ENCODE data around the gene NELFE.

The NELFE gene

GRCh38 chr6:31970604-31971271 lies 12.0 kb upstream of the NELFE start:
- H3K27ac ChIP-seq (ENCODE audit: low read length, poor library complexity, severe bottlenecking) = no peak overlapping the region
- no peak overlapping the region for H4K8ac ChIP-seq (ENCODE audit: low read length)
- no peak overlapping the region for H3K18ac ChIP-seq (ENCODE audit: low read depth in 1 of 2, low read length in 2 of 2)
- peak overlapping the region in 1 of 2 experiments; percentile 25 for H2BK12ac ChIP-seq (ENCODE audit: low read length in 2 of 2)
- H2BK120ac ChIP-seq (ENCODE audit: low read depth, low read length) = no peak overlapping the region
- peak overlapping the region in 1 of 2 experiments; percentile 92 for H3K4me3 ChIP-seq (ENCODE audit: insufficient read depth in 1 of 2, low read depth in 1 of 2, low read length in 2 of 2)
- peaks cover 32% of the 10 kb centered on the region for H3K79me1 ChIP-seq (replicated peaks; ENCODE audit: low read length, poor library complexity, severe bottlenecking)
- H3K9ac ChIP-seq (ENCODE audit: low read length) = peak overlapping the region; percentile 99
- no peak overlapping the region for H2AFZ ChIP-seq (ENCODE audit: low read depth, low read length)
- no peak overlapping the region for H3K14ac ChIP-seq (ENCODE audit: low read length in 2 of 2)
- H4K91ac ChIP-seq (ENCODE audit: low read length) = no peak overlapping the region
- H3K4ac ChIP-seq (ENCODE audit: low read depth in 1 of 2, low read length in 2 of 2) = no peak overlapping the region
- DNase-seq = no peak
- H3K23ac ChIP-seq (ENCODE audit: low read length in 2 of 2) = no peak overlapping the region
- no peaks in the 10 kb centered on the region for H3K27me3 ChIP-seq (ENCODE audit: control insufficient read depth in 1 of 2, insufficient read depth in 1 of 2, low read length in 2 of 2)
- no peaks in the 10 kb centered on the region for H3K9me3 ChIP-seq (ENCODE audit: control insufficient read depth, low read length)
- no peak overlapping the region for H2BK5ac ChIP-seq (ENCODE audit: low read depth, low read length, poor library complexity, severe bottlenecking)
- peaks cover 32% of the 10 kb centered on the region for H3K4me1 ChIP-seq (ENCODE audit: control insufficient read depth, insufficient read depth, low read depth, low read length)
- WGBS = 93% methylated on average over 18 of the region's 18 CpGs
- H3K4me2 ChIP-seq (ENCODE audit: low read length, poor library complexity, severe bottlenecking) = peak overlapping the region; percentile 61
- H3K36me3 ChIP-seq (ENCODE audit: control insufficient read depth in 1 of 2, insufficient read depth in 2 of 2, low read depth in 1 of 2, low read length in 2 of 2) = peaks cover 53 to 61% of the 10 kb centered on the region in 2 experiments
- peak overlapping the region; percentile 40 for H2AK5ac ChIP-seq (ENCODE audit: low read length, severe bottlenecking)
- H2BK15ac ChIP-seq (ENCODE audit: low read depth, poor library complexity, severe bottlenecking) = peak overlapping the region; percentile 64

- Histone ChIP-seq H4K91ac (ENCODE audit: low read length) (no peak overlapping the region), H3K36me3 (ENCODE audit: control insufficient read depth in 1 of 2, insufficient read depth in 2 of 2, low read depth in 1 of 2, low read length in 2 of 2) (peaks cover 59 to 69% of the 10 kb centered on the region in 2 experiments), H3K27me3 (ENCODE audit: control insufficient read depth in 1 of 2, insufficient read depth in 1 of 2, low read length in 2 of 2) (no peaks in the 10 kb centered on the region), H3K4me1 (ENCODE audit: control insufficient read depth, insufficient read depth, low read depth, low read length) (peaks cover 32% of the 10 kb centered on the region), H2BK120ac (ENCODE audit: low read depth, low read length) (no peak overlapping the region), H3K18ac (ENCODE audit: low read depth in 1 of 2, low read length in 2 of 2) (no peak overlapping the region), H3K9me3 (ENCODE audit: control insufficient read depth, low read length) (no peaks in the 10 kb centered on the region), H3K14ac (ENCODE audit: low read length in 2 of 2) (no peak overlapping the region), H4K8ac (ENCODE audit: low read length) (no peak overlapping the region), H3K79me1 (replicated peaks; ENCODE audit: low read length, poor library complexity, severe bottlenecking) (peaks cover 35% of the 10 kb centered on the region), H3K27ac (ENCODE audit: low read length, poor library complexity, severe bottlenecking) (peak overlapping the region; percentile 38), H2AFZ (ENCODE audit: low read depth, low read length) (no peak overlapping the region), H2BK5ac (ENCODE audit: low read depth, low read length, poor library complexity, severe bottlenecking) (no peak overlapping the region), H3K23ac (ENCODE audit: low read length in 2 of 2) (no peak overlapping the region), H2AK5ac (ENCODE audit: low read length, severe bottlenecking) (no peak overlapping the region), H3K4me2 (ENCODE audit: low read length, poor library complexity, severe bottlenecking) (no peak overlapping the region), H3K4me3 (ENCODE audit: insufficient read depth in 1 of 2, low read depth in 1 of 2, low read length in 2 of 2) (peak overlapping the region in 1 of 2 experiments; percentile 92), H3K4ac (ENCODE audit: low read depth in 1 of 2, low read length in 2 of 2) (no peak overlapping the region), H2BK15ac (ENCODE audit: low read depth, poor library complexity, severe bottlenecking) (no peak overlapping the region), H2BK12ac (ENCODE audit: low read length in 2 of 2) (no peak overlapping the region), H3K9ac (ENCODE audit: low read length) (peak overlapping the region; percentile 99)
- DNase-seq = peak; percentile 25
- WGBS = 90% methylated on average over 15 of the region's 17 CpGs
These were observed 11.2 kb upstream of the NELFE start for GRCh38 chr6:31969712-31970603.

DNA sequence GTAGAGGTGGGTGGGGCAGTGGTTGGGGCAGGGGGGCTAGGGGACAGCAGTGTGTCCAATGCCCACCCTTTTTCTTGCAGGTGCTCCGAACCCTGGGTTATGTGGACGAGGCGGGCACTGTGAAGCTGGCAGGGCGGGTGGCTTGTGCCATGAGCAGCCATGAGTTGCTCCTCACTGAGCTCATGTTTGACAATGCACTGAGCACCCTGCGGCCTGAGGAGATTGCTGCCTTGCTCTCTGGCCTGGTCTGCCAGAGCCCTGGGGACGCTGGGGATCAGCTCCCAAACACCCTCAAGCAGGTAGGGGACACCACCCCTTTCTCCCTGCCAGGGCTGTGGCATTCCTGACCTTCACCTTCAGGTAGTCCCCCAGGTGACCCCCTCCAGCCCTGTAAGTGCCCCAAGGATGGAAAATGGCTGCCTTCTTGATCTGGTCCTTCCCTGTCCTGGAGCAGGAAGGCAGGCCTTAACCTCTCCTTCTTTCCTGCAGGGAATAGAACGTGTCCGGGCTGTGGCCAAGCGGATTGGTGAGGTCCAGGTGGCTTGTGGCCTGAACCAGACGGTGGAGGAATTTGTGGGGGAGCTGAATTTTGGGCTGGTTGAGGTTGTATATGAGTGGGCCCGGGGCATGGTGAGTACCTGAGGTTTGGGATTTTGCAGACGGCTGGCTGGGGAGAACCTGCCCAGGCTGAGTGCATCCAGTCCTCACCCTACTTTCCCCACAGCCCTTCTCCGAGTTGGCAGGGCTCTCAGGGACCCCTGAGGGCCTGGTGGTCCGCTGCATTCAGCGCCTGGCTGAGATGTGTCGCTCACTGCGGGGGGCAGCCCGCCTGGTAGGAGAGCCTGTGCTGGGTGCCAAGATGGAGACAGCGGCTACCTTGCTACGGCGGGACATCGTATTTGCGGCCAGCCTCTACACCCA lies 10.3 kb upstream of the NELFE start:
- Histone ChIP-seq H2BK12ac (ENCODE audit: low read length in 2 of 2) (no peak overlapping the region), H3K9me3 (ENCODE audit: control insufficient read depth, low read length) (no peaks in the 10 kb centered on the region), H3K4me2 (ENCODE audit: low read length, poor library complexity, severe bottlenecking) (no peak overlapping the region), H2BK5ac (ENCODE audit: low read depth, low read length, poor library complexity, severe bottlenecking) (no peak overlapping the region), H3K4me3 (ENCODE audit: insufficient read depth in 1 of 2, low read depth in 1 of 2, low read length in 2 of 2) (no peak overlapping the region), H3K79me1 (replicated peaks; ENCODE audit: low read length, poor library complexity, severe bottlenecking) (peaks cover 38% of the 10 kb centered on the region), H3K23ac (ENCODE audit: low read length in 2 of 2) (no peak overlapping the region), H2AFZ (ENCODE audit: low read depth, low read length) (no peak overlapping the region), H3K27me3 (ENCODE audit: control insufficient read depth in 1 of 2, insufficient read depth in 1 of 2, low read length in 2 of 2) (no peaks in the 10 kb centered on the region), H2BK15ac (ENCODE audit: low read depth, poor library complexity, severe bottlenecking) (no peak overlapping the region), H3K4me1 (ENCODE audit: control insufficient read depth, insufficient read depth, low read depth, low read length) (peaks cover 32% of the 10 kb centered on the region), H4K8ac (ENCODE audit: low read length) (no peak overlapping the region), H3K27ac (ENCODE audit: low read length, poor library complexity, severe bottlenecking) (peak overlapping the region; percentile 17), H2BK120ac (ENCODE audit: low read depth, low read length) (no peak overlapping the region), H3K14ac (ENCODE audit: low read length in 2 of 2) (no peak overlapping the region), H2AK5ac (ENCODE audit: low read length, severe bottlenecking) (no peak overlapping the region), H3K9ac (ENCODE audit: low read length) (peak overlapping the region; percentile 99), H3K18ac (ENCODE audit: low read depth in 1 of 2, low read length in 2 of 2) (no peak overlapping the region), H3K4ac (ENCODE audit: low read depth in 1 of 2, low read length in 2 of 2) (no peak overlapping the region), H3K36me3 (ENCODE audit: control insufficient read depth in 1 of 2, insufficient read depth in 2 of 2, low read depth in 1 of 2, low read length in 2 of 2) (peaks cover 62 to 70% of the 10 kb centered on the region in 2 experiments), H4K91ac (ENCODE audit: low read length) (no peak overlapping the region)
- 98% methylated on average over 20 of the region's 23 CpGs for WGBS
- no peak for DNase-seq

Measured in mesenchymal stem cell (in vitro differentiated cells and primary cell).